Measurements from ENCODE around the gene RASA4B.
"Not testable (repeated sequence)": the region's sequence is repeated elsewhere in the genome, so short reads cannot be mapped to it uniquely, and the experiment has no call there.

The RASA4B gene

DNA sequence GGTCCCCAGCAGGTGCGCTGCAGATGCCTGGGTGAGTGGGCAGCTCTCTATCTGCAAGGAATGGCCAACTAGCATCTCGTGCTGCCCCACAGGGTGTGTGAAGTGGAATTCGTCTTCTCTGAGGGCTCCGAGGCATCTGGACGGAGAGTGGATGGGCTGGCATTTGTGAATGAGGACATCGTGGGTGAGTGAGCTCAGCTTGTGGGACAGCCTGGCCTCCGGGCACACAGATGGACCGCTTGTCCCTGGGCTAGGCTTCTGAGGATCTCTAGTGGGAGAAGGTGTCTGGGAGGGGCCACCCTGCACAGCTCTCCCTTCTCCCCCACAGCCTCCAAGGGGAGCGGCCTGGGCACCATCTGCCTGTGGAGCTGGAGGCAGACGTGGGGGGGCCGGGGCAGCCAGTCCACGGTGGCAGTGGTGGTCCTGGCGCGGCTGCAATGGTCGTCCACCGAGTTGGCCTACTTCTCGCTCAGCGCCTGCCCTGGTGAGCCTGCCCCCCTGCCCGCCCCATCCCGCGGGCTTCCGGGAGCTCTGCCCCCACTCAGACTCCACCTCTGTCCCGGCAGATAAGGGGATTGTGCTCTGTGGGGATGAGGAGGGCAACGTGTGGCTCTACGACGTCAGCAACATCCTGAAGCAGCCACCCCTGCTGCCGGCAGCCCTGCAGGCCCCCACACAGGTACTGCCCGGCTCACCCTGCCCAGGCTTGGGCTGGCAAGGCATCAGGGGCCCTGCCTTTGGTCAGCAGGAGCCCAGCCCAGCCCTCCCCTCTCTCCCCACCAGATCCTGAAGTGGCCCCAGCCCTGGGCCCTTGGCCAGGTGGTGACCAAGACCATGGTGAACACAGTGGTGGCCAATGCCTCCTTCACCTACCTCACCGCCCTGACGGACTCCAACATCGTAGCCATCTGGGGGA, 45.2 kb downstream of the RASA4B start:
- no peak for DNase-seq

DNA sequence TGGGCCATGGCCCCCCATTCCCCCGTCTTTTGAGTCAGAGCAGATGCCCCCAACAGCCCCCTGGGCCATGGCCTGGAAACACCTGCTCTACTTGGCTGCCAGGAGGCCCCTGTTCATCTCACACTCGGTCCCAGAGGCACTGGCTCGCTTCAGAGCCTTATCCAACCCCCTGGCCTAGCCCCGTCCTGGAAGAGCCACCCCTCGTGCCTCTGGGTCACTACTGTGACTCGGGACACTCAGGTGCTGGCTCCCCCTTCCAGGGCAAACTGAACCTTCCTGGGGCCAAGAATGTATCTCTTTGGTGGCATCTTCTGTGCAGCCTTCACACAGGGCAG, 45.8 kb downstream of the RASA4B start:
- DNase-seq, result no peak

DNA sequence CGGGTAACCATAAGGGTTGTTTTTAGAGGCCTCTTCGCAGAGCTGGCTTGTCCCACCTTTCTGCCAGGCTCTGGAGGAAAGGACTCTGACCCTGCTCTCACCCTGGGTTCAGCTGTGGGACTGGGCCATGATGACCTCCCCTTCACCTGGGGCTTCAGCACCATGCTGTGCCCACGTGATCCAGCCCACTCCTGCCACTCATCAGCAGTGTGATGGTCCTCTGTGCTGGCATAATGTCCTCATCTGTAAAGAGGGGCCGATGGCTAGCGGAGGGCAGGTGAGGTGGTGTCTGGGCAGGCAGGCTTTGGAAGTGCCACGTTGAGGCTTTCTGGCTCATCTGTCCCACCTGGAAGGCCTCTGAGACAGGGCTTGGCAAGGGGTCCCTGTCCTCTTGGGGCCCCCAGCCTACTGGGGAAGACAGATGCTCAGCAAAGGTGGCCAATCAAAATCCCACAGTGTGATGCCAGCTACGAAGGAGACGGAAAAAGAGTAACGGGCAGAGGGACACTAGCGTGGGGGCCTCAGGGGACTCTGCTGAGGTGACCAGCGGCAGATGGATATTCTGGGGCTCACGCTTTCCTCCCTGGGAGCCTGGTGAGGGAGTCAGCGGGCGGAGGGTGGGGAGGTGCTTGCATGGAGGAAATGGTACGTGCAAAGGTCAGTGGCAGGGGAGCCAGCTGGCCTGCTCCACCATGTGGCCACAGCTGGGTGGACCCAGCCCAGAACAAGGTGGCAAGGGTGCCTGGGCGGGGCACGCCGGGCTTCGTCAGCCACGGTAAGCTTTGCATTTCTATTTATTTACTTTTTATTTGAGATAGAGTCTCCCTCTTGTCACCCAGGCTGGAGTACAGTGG, 47.4 kb downstream of the RASA4B start:
- DNase-seq, result no peak

DNA sequence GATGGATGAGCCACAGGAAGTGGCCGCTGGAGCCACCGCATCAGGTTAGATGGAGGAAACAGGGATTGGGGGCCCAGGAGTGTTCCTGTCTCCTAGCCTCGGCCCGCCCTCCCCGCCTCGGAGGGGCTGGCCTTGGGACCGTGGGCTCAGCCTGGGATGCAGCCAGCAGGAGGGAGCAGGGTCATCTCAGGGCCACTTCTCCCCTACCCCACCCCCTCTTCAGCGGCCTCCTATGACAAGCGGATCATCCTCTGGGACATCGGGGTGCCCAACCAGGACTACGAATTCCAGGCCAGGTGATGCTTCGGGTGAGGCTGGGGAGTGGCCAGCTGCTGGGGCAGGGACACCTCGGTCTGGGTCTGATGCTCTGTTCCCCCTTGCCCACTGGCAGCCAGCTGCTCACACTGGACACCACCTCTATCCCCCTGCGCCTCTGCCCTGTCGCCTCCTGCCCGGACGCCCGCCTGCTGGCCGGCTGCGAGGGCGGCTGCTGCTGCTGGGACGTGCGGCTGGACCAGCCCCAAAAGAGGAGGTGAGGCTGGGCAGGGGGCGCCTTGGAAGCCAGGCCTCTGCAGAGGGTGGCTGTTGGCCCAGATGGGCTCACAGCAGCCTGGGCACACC, 48.1 kb downstream of the RASA4B start:
- DNase-seq, result no peak

DNA sequence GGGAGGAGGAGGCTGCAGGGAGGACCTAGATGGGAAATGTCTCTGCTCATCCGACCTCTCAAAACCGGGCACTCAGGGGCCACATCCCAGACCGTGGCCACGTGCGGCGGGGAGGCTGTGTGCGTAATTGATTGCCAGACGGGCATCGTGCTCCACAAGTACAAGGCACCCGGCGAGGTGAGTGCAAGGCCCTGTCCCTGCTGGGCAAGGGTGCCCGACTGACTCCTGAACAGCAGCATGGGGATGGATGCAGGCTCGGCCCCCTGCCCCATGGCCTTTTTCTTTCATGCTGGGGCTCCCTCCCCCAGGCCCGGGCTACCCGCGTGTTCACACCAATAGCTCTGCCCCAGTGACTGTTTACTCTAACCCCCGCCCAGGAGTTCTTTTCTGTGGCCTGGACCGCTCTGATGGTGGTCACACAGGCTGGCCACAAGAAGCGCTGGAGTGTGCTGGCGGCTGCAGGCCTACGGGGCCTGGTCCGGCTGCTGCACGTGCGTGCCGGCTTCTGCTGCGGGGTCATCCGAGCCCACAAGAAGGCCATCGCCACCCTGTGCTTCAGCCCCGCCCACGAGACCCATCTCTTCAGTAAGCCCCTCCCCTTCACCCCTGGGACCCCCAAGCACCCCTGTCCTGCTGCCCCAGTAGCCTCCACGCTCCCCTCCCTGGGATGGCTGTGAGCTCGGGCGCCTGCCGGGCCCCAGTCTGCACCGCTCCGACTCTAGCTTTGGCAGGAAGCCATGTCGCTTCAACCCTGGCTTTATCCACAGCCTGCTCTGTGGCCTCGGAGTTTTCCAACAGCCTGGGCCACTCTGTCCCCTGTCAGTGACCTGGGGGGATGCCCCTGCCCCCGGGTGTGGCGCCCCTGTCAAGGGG, 48.9 kb downstream of the RASA4B start:
- no peak for DNase-seq

DNA sequence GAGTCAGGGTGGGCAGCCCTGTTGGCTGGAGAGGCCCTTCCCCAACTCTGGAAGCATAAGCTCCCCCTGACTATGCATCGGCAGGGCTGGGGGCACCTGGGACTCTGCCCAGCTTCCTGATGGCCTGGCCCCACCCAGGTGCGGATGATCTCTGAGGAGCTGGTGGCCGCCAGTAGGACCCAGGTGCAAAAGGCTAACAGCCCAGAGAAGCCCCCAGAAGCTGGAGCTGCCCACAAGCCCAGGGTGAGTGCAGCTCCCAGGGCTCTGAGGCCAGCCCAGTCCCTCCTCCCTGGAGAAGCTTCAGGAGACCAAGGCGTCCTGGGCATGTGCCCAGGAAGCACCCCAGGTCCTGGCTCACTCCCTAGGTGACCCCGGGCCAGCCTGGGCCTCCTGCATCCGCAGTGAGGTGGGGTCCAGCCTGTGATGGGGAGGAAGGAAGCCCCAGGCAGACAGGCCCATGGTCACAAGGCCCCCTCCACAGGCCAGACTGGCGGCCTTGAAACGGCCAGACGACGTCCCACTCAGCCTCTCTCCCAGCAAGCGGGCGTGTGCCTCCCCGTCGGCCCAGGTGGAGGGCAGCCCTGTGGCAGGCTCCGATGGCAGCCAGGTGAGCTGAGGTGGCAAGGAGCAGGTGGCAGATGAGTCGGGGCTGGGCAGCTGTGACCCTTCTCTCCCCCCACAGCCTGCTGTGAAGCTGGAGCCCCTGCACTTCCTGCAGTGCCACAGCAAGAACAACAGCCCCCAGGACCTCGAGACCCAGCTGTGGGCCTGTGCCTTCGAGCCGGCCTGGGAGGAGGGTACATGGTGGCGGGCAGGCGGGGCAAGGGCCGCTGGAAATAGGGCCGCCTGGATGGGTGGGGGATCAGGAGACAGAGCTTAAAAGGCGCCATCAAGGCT, 49.7 kb downstream of the RASA4B start:
- DNase-seq, result no peak

DNA sequence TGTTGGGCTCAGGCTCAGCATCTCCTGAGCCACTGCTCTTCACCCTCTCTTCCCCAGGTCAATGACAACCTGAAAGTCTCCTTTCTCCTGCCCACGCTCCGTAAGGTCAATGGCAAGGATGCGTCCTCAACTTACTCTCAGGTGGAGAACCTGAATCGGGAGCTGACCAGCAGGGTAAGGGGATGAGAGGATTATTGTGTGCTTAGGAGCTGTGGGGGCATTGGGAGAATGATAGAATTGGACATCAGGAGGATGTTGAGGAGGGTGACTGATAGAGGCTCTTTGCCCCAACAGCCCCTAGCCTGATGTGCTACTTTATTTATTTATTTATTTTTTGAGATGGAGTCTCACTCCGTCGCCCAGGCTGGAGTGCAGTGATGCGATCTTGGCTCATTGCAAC, 51.5 kb downstream of the RASA4B start:
- DNase-seq, result no peak

DNA sequence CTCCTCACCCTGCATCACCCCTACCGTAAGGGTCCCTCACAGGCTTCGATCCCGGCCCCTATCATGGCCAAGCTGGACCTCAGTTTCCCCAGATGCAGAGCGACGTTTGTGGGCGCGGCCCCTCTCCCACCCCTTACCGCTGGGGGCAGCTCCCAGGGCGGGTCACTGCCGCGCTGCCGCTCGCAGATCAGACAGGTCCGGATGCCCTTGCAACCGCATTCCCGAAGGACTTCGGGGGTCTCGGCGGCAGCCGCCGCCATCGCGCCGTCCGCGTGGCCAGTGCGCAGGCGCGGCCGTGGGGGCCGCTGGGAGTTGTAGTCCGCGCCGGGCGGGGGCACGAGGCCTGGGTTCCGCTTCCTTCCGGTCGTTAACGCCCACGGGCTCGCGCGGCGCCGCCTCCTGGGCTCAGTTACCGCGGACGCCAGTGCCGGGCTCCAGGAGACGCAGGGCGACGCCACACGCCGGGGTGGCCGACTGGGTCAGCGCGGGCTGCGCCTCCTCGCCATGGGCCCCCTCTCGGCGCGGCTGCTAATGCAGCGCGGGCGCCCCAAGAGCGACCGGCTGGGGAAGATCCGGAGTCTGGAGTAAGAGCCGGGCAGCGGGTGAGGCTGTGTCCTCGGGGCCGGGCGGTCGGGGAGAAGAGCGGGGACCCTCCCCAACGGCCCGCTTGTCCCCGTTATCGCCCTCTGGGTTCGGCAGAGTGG, 52.8 kb downstream of the RASA4B start, which contains the start of the genes ALKBH4 and LRWD1:
Gene ALKBH4, minus strand, starts transcription at position 287 of the 704 bp plus-strand sequence. Its CDS starts 27 bp downstream, at position 260.
Gene LRWD1, plus strand, starts transcription at position 408 of the 704 bp plus-strand sequence. Its CDS starts 97 bp downstream, at position 505.
- DNase-seq, result peak; percentile 86

DNA sequence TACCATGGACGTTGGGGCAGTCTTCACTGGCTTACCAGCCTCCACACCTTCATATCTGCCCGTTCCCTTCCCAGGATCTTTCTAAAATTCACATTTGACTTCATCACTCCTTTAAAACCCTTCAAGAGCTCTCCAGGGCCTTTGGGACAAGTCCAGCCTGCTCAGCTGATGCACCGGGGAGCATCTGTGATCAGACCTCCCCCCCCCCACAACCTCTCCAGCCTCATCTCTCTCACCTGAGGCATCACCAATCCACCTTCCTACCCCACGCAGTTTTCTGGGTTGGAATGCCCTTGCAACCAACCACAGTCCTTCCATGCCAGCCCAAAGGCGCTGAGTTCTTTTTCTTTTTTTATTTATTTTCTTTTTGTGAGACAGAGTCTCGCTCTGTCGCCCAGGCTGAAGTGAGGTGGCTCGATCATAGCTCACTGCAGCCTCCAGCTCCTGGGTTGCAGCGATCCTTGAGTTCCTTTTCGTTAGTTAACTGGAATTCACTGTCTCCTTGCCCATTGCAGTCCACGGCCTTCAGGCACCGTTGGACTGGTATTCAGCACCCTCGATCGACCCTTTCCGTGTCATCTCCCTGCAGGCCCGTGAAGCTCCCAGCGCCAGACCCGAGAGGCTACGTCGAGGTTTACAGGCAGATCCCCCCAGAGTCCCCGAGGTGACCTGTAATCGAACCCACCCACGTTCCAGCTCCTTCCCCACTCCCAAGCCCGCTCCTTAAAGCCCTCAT, 53.6 kb downstream of the RASA4B start:
- DNase-seq, result no peak

DNA sequence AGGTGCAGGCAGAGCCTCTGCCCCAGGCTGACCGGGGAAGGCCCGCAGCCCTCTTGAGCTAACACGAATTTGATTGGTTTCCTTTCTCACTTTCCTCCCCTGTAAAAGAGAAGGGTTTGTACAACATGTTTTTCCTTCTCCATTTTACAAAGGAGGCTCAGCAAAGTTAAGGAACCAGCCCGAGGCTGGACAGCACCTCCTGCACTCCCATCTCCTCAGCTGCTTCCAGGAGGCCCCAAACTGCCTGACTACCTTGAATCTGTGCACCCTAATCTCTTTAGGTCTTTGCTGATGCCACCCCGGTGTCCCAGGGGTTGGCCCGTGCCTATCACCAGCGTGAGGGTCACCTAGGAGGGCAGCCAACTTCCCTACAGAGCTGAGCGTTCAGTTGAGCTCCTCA, 57.1 kb downstream of the RASA4B start:
- DNase-seq, result no peak

DNA sequence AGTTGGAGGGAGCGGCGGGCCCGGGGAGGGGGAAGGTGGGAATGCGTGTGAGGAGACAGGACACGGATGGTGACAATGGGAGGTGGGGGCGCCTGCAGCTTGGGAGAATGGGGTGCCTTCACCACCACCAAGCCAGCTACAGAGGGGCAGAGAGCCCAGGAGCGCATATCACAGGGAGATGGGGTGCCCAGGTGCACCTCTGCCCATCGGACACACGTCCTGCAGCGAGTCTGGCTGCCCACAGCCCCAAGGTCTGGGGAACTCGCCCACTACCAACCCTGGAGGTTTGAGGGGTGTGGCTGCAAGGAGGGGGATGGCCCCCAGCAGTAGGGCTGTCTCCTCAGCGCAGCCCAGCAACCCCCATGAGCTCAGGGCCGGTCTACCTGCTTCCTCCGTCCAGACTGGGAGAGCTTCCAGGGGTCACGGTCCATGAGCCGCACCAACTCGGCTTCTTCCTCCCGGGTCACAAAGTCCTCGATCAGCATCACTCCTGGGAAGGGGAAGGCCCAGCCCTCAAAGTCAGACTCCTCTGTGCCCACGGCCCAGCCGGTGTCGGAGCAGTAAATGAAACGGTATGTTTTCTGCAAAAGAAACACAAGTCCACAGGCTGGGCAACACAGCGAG, 58.2 kb downstream of the RASA4B start:
- DNase-seq, result no peak

DNA sequence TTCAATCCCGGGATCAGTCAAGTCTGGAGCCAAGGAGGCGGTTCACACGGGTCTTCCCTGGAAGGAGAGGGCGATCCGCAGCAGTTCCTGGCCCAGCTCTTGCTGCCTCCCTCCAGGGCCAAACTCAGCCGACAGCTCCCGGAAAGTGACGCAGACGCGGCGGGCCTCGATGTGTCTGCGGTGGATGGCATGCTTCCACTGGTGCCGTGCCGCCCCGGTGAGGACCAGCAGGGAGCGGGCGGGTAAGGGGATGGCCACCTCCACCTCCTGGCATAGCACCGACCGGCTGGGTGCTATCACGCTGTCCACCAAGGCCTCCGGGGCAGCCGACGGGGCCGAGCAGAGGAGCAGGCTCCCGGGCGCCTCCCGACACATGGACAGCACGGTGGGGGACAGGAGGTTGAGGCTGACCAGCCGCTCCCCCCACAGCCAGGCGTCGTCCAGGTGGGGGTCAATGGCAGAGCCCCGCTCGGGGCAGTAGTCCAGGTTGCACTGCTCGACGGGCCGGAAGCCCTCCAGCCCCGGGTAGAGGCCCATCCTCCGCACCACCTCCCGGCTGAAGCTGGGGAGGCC, 60.1 kb downstream of the RASA4B start:
- no peak for DNase-seq

DNA sequence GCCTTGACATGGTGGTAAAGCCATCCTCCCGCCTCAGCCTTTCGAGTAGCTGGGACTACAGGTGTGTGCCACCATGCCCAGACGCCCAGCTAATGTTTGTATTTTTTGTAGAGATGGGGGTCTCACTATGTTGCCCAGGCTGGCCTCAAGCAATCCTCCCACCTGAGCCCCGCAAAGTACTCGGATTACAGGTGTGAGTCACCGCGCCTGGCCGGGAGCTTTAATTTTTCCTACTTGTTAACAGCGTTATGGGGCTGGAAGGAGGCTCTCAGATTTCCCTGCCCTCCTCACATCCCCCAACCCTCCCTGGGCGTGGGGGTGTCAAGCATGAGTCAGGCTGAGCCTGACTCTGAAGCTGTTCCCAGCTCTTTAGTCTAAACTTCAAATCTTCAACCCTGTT, 61.2 kb downstream of the RASA4B start:
- no peak for DNase-seq

DNA sequence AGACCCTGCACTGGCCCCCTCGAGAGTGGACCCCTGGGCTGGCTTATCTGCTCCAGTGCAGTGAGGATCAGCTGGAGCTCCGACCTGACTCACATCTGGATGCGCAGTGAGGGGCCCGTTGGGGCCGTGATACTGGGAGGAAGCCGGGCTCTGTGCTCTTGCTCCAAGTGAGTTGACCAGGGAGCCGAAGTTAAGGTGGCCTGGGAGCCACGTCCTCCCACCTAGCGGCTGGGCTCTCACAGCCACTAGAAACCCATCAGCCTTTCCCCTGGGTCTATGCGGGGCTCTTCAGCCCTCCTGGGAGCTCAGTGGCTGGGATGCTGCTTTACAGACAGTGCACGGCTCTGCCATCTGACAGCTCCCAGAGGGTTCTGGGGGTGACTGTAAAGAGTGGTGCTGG, 62.0 kb downstream of the RASA4B start:
- DNase-seq, result no peak

DNA sequence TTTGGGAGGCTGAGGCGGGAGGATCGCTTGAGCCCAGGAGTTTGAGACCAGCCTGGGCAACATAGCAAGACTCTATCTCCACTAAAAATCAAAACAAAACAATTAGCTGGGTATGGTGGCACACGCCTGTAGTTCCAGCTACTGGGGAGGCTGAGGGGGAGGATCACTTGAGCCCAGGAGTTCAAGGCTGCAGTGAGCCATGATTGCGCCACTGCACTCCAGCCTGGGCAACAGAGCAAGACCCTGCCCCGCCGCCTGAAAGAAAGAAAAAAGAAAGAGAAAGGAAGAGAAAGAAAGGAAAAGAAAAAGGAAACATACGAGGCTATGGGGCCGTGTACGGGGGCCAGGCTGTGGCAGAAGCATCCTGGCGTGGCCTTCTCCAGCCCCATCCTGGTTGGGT, 62.6 kb downstream of the RASA4B start:
- not testable (repeated sequence) for DNase-seq

DNA sequence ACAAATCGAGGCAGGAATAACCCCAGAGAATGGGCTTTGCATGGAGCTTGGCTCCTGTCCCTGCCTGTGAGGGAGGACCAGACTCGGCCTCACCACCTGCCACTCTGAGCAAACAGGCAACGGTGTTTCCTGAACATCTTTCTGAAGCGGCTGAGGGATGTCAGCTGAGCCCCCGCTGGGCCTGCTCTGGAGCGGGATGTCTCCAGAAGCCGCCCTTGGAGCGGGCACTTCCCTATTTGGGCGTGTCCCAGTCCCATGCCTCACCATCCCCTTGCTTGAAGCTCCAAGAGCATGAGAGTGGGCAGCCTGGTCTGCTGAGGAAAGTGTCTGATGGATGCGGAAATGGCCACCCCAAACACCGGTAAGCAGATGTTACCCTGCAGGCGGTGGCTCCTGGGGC, 63.1 kb downstream of the RASA4B start:
- no peak for DNase-seq

DNA sequence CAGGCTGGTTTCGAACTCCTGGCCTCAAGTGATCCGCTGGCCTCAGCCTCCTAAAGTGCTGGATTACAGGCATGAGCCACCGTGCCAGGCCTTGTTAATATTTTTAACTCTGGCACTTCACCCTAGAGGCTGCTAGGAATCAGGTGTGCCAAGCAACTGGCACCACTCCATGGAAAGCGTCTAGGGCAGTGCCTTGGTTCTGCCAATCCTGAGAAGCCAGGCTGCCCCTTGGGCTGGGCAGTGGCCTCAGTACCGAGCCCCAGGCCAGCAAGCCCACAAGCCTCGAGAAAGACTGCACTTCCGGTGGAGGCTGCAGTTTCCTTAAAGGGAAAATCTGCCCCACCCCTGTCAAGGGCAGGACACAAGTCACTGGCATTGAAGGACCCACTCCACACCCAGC, 64.3 kb downstream of the RASA4B start:
- DNase-seq, result no peak

DNA sequence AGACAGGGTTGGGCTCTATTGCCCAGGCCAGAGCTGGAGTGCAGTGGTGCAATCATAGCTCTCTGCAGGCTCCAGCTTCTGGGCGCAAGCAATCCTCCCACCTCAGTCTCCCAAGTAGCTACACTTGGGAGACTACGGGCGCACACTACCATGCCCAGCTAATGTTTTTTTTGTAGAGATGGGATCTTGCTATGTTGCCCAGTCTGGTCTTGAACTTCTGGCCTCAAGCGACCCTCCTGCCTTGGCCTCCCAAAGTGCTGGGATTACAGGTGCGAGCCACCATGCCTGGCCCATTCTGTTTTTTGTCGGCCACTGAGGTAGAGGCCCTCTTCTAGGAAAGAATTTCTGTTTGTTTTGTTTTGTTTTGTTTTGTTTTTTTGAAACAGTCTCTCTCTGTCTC, 65.1 kb downstream of the RASA4B start:
- DNase-seq, result no peak
